ENCODE measurements around the gene LTBP1. TPM values are rescaled to one million over a fixed set of nuclear protein-coding genes. Genes with fewer than 3 reads are reported as not detected.
A peak's percentile ranks its signal among the peaks of the same experiment; 100 is the strongest.
"Not testable (repeated sequence)": the region's sequence is repeated elsewhere in the genome, so short reads cannot be mapped to it uniquely, and the experiment has no call there.

The LTBP1 gene
- total RNA-seq, 4 donors from 2014 or later: 3.8 to 20.8 (median 11.3) TPM

GRCh38 chr2:33388996-33389395, 442.2 kb downstream of the LTBP1 start:
- no peak for DNase-seq (ENCODE audit: low spot score in 2 of 2)
- 90 to 96% methylated on average over 14 of the region's 14 CpGs for WGBS, 2 donors
- intact Hi-C loops (cut with DNase I; ENCODE audit: low total_unique reads): no loop called here
- H3K4me3 ChIP-seq (ENCODE audit: low read depth, poor library complexity, severe bottlenecking): no peak overlapping the region
- TF ChIP-seq CTCF (IDR thresholded peaks at IDR 0.05) (no peak), POLR2A (IDR thresholded peaks at IDR 0.05) (no peak)

GRCh38 chr2:33389695-33390094, 442.9 kb downstream of the LTBP1 start:
- H3K4me3 ChIP-seq (ENCODE audit: low read depth, poor library complexity, severe bottlenecking); intact Hi-C loops (cut with DNase I; ENCODE audit: low total_unique reads); DNase-seq (ENCODE audit: low spot score in 2 of 2): not testable (repeated sequence)
- 93 to 97% methylated on average over 6 of the region's 6 CpGs for WGBS, 2 donors

- no peak overlapping the region for H3K4me3 ChIP-seq (ENCODE audit: low read depth, poor library complexity, severe bottlenecking)
- intact Hi-C loops (cut with DNase I; ENCODE audit: low total_unique reads): no loop called here
- TF ChIP-seq CTCF (IDR thresholded peaks at IDR 0.05) (no peak), POLR2A (IDR thresholded peaks at IDR 0.05) (no peak)
- WGBS, 2 donors: 63 to 67% methylated on average over 5 of the region's 5 CpGs
- DNase-seq (ENCODE audit: low spot score in 2 of 2): no peak
Observed at GRCh38 chr2:33391529-33392255, 444.9 kb downstream of the LTBP1 start.

GRCh38 chr2:33392366-33392765, 445.6 kb downstream of the LTBP1 start:
- H3K4me3 ChIP-seq (ENCODE audit: low read depth, poor library complexity, severe bottlenecking): no peak overlapping the region
- DNase-seq (ENCODE audit: low spot score in 2 of 2): no peak
- 90 to 92% methylated on average over 4 of the region's 4 CpGs for WGBS, 2 donors
- TF ChIP-seq CTCF (IDR thresholded peaks at IDR 0.05) (no peak), POLR2A (IDR thresholded peaks at IDR 0.05) (no peak)
- intact Hi-C loops (cut with DNase I; ENCODE audit: low total_unique reads): no loop called here

DNA sequence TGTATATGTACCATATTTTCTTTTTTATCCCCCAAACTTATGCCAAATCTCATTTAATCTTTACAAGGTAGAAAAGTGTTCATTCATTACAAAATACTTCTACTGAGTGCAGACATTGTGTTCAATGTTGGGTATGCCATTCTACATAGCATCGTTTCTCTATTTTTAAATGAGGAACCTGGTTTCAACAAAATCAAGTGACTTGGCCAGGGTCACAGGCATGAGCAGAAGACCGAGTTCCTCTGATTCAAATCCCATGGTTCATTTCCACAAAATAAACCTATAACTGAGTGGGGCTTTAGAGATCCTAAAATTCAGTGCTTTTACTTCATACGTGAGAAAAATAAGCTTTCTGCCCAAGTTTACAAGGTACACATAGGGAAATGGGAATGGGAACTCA, 448.3 kb downstream of the LTBP1 start:
- H3K4me3 ChIP-seq (ENCODE audit: low read depth, poor library complexity, severe bottlenecking): no peak overlapping the region
- DNase-seq (ENCODE audit: low spot score in 2 of 2): no peak
- no peak for TF ChIP-seq CTCF (IDR thresholded peaks at IDR 0.05)
- no peak for TF ChIP-seq POLR2A (IDR thresholded peaks at IDR 0.05)
- intact Hi-C loops (cut with DNase I; ENCODE audit: low total_unique reads): no loop called here
- 92 to 93% methylated on average over 3 of the region's 3 CpGs for WGBS, 2 donors

- TF ChIP-seq CTCF (IDR thresholded peaks at IDR 0.05): no peak
- TF ChIP-seq POLR2A (IDR thresholded peaks at IDR 0.05): no peak
- DNase-seq (ENCODE audit: low spot score in 2 of 2): peak in 1 of 2 donors; percentile 31
- intact Hi-C loops (cut with DNase I; ENCODE audit: low total_unique reads): no loop called here
- no peak overlapping the region for H3K4me3 ChIP-seq (ENCODE audit: low read depth, poor library complexity, severe bottlenecking)
Observed at GRCh38 chr2:33395655-33396249, 449.0 kb downstream of the LTBP1 start.

Measured in lower leg skin (tissue), 4 donors.